Measurements from ENCODE around the gene CNGB1. TPM values are rescaled to one million over a fixed set of nuclear protein-coding genes. Genes with fewer than 3 reads are reported as not detected.

The CNGB1 gene
- total RNA-seq, 1 experiment from 2014 or later, result not detected

DNA sequence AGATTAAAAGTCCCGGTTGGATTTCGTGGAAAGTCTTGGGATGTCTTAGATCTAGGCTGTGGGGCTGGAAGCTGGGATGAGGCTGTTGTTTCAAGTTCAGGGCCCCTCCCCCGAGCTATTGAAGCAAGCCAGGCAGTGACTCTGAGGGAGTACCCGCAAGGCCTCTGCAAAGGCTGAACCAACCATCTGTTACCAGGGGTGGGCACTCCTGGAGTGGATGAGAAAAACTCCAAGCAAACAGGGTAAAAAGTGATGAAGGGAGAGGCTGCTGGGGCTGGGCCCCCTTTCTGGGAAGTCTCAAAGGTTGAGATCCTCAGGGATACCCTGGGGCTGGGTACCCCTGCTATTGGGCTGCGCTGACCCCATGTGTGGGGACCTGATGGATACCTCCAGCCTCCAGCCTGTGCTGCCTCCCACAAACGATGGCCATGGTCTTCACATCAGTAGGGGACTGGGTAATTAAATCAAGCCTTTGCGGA is 86.2 kb downstream of the CNGB1 start:
- intact Hi-C loops (cut with micrococcal nuclease; ENCODE audit: unreplicated experiment), result no loop called here
- TF ChIP-seq, protein P1, sequence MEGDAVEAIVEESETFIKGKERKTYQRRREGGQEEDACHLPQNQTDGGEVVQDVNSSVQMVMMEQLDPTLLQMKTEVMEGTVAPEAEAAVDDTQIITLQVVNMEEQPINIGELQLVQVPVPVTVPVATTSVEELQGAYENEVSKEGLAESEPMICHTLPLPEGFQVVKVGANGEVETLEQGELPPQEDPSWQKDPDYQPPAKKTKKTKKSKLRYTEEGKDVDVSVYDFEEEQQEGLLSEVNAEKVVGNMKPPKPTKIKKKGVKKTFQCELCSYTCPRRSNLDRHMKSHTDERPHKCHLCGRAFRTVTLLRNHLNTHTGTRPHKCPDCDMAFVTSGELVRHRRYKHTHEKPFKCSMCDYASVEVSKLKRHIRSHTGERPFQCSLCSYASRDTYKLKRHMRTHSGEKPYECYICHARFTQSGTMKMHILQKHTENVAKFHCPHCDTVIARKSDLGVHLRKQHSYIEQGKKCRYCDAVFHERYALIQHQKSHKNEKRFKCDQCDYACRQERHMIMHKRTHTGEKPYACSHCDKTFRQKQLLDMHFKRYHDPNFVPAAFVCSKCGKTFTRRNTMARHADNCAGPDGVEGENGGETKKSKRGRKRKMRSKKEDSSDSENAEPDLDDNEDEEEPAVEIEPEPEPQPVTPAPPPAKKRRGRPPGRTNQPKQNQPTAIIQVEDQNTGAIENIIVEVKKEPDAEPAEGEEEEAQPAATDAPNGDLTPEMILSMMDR (conservative IDR thresholded peaks at IDR 0.05; ENCODE audit: low read depth, low read length), result no peak
- TF ChIP-seq EZH2 (IDR thresholded peaks at IDR 0.05; ENCODE audit: borderline replicate concordance, low read depth, low read length, poor library complexity, severe bottlenecking), result no peak
- POLR2A ChIA-PET (ENCODE audit: low non-redundant PET), result no interaction called here
- no peak for DNase-seq (ENCODE audit: low spot score)
- CTCF ChIA-PET, result no interaction called here
- H3K36me3 ChIP-seq (ENCODE audit: insufficient read depth, low read length, poor library complexity, severe bottlenecking), result no peaks in the 10 kb centered on the region
- no peak overlapping the region for H3K4me3 ChIP-seq (ENCODE audit: low read depth, low read length, poor library complexity, severe bottlenecking)
- no TSS peak for BruUV-seq (replicated peaks)
- H3K27ac ChIP-seq (ENCODE audit: low read depth, low read length, poor library complexity, severe bottlenecking), result no peak overlapping the region
- H3K4me1 ChIP-seq (ENCODE audit: insufficient read depth, low read length, poor library complexity, severe bottlenecking), result peaks cover 15% of the 10 kb centered on the region
- no peaks in the 10 kb centered on the region for H3K27me3 ChIP-seq (replicated peaks; ENCODE audit: insufficient read depth, low read depth, low read length, poor library complexity)
- no peaks in the 10 kb centered on the region for H3K9me3 ChIP-seq (ENCODE audit: low read depth, low read length, poor library complexity, severe bottlenecking)

DNA sequence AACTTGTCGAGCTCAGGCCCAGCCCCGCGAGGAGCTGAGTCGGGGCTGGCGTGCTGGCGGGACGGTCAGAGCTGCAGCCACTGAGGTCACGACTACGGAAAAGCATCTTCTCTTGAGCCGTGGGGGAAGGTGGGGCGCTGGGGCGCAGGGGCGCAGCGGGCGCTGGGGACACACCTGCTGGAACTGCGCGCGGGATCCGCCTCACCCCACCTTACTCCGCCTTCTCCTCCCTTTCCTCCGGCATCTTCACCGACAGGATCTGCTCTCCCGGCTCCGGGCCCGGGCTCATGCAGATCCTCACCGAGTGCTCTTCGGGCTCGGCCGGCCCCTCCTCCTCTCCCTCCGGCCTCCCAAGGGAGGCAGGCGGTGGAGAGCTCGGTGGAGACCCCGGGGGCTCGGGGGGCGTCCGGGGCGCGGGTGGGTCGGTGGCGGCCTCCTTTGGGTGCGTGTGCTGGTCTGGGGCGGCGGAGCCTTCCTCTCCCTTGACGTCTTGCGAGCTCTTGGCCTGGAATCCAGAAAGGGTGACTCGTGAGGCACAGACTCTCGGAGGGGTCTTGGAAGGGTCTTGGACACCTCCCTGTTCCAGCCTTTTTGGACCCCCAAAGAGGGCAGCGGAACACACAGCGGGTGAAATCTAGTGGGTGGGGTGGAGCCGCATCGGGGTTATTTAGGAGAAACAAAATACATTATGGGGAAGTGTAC is 86.8 kb downstream of the CNGB1 start:
- Histone ChIP-seq H3K36me3 (ENCODE audit: insufficient read depth, low read length, poor library complexity, severe bottlenecking) (no peaks in the 10 kb centered on the region), H3K4me1 (ENCODE audit: insufficient read depth, low read length, poor library complexity, severe bottlenecking) (peaks cover 10% of the 10 kb centered on the region), H3K27ac (ENCODE audit: low read depth, low read length, poor library complexity, severe bottlenecking) (no peak overlapping the region), H3K27me3 (replicated peaks; ENCODE audit: insufficient read depth, low read depth, low read length, poor library complexity) (no peaks in the 10 kb centered on the region), H3K9me3 (ENCODE audit: low read depth, low read length, poor library complexity, severe bottlenecking) (no peaks in the 10 kb centered on the region), H3K4me3 (ENCODE audit: low read depth, low read length, poor library complexity, severe bottlenecking) (no peak overlapping the region)
- ChIA-PET CTCF (no interaction called here), POLR2A (ENCODE audit: low non-redundant PET) (no interaction called here)
- BruUV-seq (replicated peaks), result no TSS peak
- intact Hi-C loops (cut with micrococcal nuclease; ENCODE audit: unreplicated experiment), result no loop called here
- DNase-seq (ENCODE audit: low spot score), result no peak
- no peak for TF ChIP-seq EZH2 (IDR thresholded peaks at IDR 0.05; ENCODE audit: borderline replicate concordance, low read depth, low read length, poor library complexity, severe bottlenecking)
- TF ChIP-seq, protein P1 (conservative IDR thresholded peaks at IDR 0.05; ENCODE audit: low read depth, low read length), result no peak

DNA sequence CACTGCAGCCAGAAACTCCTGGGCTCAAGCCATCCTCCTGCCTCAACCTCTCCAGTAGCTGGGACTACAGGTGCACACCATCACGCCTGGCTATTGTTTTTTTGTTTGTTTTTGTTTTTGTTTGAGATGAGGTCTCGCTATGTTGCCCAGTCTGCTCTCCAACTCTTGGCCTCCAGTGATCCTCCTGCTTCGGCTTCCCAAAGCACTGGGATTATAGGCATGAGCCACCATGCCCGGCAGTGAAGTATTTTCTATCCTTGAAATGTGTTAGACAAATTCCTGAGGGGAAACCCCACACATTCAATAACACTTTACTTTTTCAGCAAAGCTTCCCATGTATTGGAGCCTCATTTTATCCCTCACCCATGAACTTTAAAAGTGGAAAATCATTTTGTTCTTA is 87.4 kb downstream of the CNGB1 start:
- Histone ChIP-seq H3K36me3 (ENCODE audit: insufficient read depth, low read length, poor library complexity, severe bottlenecking) (no peaks in the 10 kb centered on the region), H3K9me3 (ENCODE audit: low read depth, low read length, poor library complexity, severe bottlenecking) (no peaks in the 10 kb centered on the region), H3K27me3 (replicated peaks; ENCODE audit: insufficient read depth, low read depth, low read length, poor library complexity) (no peaks in the 10 kb centered on the region), H3K4me3 (ENCODE audit: low read depth, low read length, poor library complexity, severe bottlenecking) (no peak overlapping the region), H3K27ac (ENCODE audit: low read depth, low read length, poor library complexity, severe bottlenecking) (no peak overlapping the region), H3K4me1 (ENCODE audit: insufficient read depth, low read length, poor library complexity, severe bottlenecking) (peaks cover 10% of the 10 kb centered on the region)
- no TSS peak for BruUV-seq (replicated peaks)
- intact Hi-C loops (cut with micrococcal nuclease; ENCODE audit: unreplicated experiment), result no loop called here
- TF ChIP-seq EZH2 (IDR thresholded peaks at IDR 0.05; ENCODE audit: borderline replicate concordance, low read depth, low read length, poor library complexity, severe bottlenecking), result no peak
- POLR2A ChIA-PET (ENCODE audit: low non-redundant PET), result no interaction called here
- no peak for DNase-seq (ENCODE audit: low spot score)
- CTCF ChIA-PET, result no interaction called here

DNA sequence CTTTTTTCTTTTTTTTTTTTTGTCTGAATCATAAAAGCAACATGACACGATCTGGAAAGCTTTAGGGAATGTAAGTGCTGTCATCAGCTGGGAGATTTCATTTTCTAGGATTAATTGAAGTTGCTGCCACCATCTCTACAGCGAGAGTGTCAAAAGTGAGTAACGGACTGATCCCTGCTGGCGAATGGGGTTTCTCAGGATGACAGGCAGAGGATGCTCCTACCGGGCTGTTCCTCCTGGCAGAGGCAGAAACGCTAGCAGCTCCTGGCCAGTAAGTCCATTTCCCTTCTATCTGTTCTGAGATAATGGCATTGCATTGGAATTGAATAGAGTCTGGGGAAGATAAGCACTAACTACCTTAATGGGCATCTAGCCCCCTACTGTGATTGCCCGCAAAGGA is 88.1 kb downstream of the CNGB1 start:
- Histone ChIP-seq H3K9me3 (ENCODE audit: low read depth, low read length, poor library complexity, severe bottlenecking) (no peaks in the 10 kb centered on the region), H3K27ac (ENCODE audit: low read depth, low read length, poor library complexity, severe bottlenecking) (no peak overlapping the region), H3K36me3 (ENCODE audit: insufficient read depth, low read length, poor library complexity, severe bottlenecking) (no peaks in the 10 kb centered on the region), H3K4me1 (ENCODE audit: insufficient read depth, low read length, poor library complexity, severe bottlenecking) (peaks cover 10% of the 10 kb centered on the region), H3K4me3 (ENCODE audit: low read depth, low read length, poor library complexity, severe bottlenecking) (no peak overlapping the region), H3K27me3 (replicated peaks; ENCODE audit: insufficient read depth, low read depth, low read length, poor library complexity) (no peaks in the 10 kb centered on the region)
- ChIA-PET POLR2A (ENCODE audit: low non-redundant PET) (no interaction called here), CTCF (interaction anchor here (0.6 to 0.7 kb wide), 2 partner anchors 843 to 876 kb away, joined by 4 read pairs; no protein-coding TSS in a partner anchor)
- intact Hi-C loops (cut with micrococcal nuclease; ENCODE audit: unreplicated experiment), result no loop called here
- no peak for TF ChIP-seq EZH2 (IDR thresholded peaks at IDR 0.05; ENCODE audit: borderline replicate concordance, low read depth, low read length, poor library complexity, severe bottlenecking)
- TF ChIP-seq, protein P1 (conservative IDR thresholded peaks at IDR 0.05; ENCODE audit: low read depth, low read length), result no peak
- BruUV-seq (replicated peaks), result no TSS peak
- DNase-seq (ENCODE audit: low spot score), result no peak

Data from A673 (cell line).